SK-MEL-5 (cell line): ENCODE results near the gene TMEM30A. TPM values are rescaled to one million over a fixed set of nuclear protein-coding genes. Genes with fewer than 3 reads are reported as not detected.

Source experiments
- DNase-seq: peaks from one replicate; pipeline ENCODE4 v3.0.0-alpha.2; 2016; ENCODE audit warnings: low read depth, low spot score
- in situ Hi-C: cut with HindIII; loops from 2 replicates; pipeline ENCODE4 v1.10.0; 2016; ENCODE audit warnings: low sequenced_read_pairs, high pct_unique_total_duplicates, low pct_unique_long_range_greater_than_20kb
- polyA plus RNA-seq, 2 experiments: library from polyadenylated mRNA; depleted of rRNA; stranded (reverse); fragments of >200 nt; gene quantifications; 2 replicates each; pipeline ENCODE4 v1.2.3, GENCODE V29; 2015
- total RNA-seq: library from RNA; depleted of rRNA; stranded (reverse); fragments of >200 nt; shearing (Covaris generic); gene quantifications from 2 replicates; pipeline ENCODE4 v1.2.3, GENCODE V29; 2014; rRNA removed

Gene TMEM30A
- total RNA-seq, result 58.0 and 62.1 TPM in 2 replicates
- 44.0 and 56.6 TPM in 2 replicates for polyA plus RNA-seq (2015; cell fraction: cytosol; rRNA removed)
- 41.9 and 46.7 TPM in 2 replicates for polyA plus RNA-seq (2015; cell fraction: nucleus; rRNA removed)

DNA sequence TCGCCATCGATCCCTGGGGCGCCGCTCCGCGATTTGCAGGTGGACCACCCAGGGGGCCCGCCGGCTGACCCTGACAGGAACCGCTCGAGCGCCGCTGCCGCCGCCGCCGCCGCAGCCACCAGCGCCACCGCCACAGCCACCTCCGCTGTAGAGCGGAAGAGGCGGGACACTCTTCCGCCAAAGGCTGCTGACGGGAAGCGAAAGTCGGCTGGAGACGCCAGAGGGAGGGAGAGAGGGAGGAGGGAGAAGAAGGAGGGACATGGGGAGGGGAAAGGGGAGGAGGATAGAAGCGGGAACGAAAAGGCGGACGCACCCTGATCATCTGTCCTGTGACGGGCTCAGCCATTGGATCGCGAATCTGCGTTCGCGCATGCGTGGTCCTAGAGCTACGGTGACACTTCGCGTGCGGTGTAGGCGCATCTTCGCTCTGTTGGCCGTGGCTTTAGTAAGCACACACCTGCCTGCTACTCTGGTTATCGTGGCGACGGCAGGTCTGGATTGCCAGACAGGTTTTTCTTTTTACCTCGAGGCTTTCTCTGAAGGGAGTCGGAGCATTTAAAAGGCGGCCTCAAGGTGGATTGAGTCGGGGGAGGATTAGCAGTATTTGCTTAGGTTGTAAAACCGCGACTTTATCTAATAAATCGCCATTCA lies at the start of gene TMEM30A:
TMEM30A (minus strand) TSS at position 161 of the 651 bp plus-strand sequence; CDS start at position 7, 154 bp downstream.
- in situ Hi-C loops, result no loop called here
- DNase-seq, result peak; percentile 99

- in situ Hi-C loops, result no loop called here
- DNase-seq, result no peak
Measured at GRCh38 chr6:75333676-75334200, 49.1 kb upstream of the TMEM30A start.

GRCh38 chr6:75331151-75331550 lies 46.6 kb upstream of the TMEM30A start:
- in situ Hi-C loops, result no loop called here
- DNase-seq, result no peak

DNA sequence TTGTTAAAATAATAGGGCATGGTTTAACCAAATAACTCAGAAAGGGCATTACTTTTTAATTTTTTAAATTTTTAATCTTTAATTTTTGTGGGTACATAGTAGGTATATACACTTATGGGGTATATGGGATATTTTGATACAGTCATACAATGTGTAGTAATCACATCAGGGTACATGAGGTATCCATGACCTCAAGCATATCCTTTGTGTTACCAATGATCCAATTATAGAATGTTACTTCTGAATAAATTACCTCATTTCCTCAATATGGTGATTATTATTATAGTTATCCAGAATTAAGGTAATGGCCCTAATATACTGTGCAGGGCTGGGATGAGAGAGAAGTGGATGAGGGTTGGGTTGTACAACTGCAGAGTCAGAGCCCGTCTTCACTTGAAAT lies 45.1 kb upstream of the TMEM30A start:
- DNase-seq, result no peak
- in situ Hi-C loops, result no loop called here

GRCh38 chr6:75327807-75328206 lies 43.2 kb upstream of the TMEM30A start:
- in situ Hi-C loops, result no loop called here

DNA sequence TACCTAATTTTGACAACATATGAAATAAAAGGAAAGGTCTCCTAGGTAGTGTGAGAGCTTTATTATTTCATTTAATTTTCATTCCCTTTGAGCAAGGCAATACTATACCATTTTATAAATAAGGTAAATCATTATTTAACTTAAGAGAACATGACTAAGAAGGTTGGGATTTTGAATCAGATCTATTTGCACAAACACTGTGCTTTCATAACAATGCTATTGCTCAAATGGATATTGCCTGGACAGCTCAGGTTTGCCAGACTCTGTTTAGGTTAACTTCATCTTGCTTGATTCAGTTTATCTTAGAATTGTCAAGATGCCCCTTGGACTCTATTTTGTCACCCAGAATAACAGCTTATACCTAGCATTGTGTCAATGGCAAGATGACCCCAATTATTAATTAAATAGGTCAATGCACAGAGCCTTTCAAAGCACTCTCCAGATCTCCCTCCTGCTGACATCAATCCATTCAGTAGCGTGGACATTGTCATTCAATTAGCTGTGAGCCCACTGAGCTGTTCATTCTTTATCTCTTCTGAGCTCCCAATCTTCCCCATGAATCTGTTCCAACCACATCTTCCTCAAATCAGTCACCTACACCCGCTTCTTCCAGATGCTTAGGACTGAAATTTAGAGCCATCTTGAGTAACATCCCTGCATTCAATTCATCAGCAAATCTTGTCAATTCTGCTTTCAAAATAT lies 42.1 kb upstream of the TMEM30A start:
- DNase-seq, result no peak
- in situ Hi-C loops, result no loop called here

More at GRCh38 chr6:75327807-75328206, 43.2 kb upstream of the TMEM30A start:
- no peak for DNase-seq

GRCh38 chr6:75318900-75319299 lies 34.3 kb upstream of the TMEM30A start:
- in situ Hi-C loops, result no loop called here

GRCh38 chr6:75317503-75318206 lies 33.1 kb upstream of the TMEM30A start:
- in situ Hi-C loops, result no loop called here
- no peak for DNase-seq

More at GRCh38 chr6:75318900-75319299, 34.3 kb upstream of the TMEM30A start:
- no peak for DNase-seq

DNA sequence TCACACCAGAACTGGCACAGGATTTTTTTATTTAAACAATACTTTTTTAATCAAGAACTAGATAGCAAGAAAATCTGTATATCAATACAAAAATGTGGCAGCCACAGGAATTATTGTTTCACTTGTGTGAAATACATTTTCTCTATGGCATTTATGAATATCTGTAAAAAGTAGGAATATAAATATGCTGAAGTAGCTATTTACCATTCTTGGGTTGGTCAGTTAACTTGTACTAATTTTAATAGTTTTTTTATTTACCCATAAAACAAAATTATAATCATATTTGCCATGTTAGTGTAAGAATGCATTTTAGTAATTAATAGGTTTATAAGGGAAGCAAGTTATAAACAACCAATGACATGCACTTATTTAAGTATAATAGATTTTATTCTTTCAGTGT lies 31.4 kb upstream of the TMEM30A start:
- DNase-seq, result no peak
- in situ Hi-C loops, result no loop called here

- DNase-seq, result no peak
- in situ Hi-C loops, result no loop called here
Measured at GRCh38 chr6:75308250-75308988, 23.8 kb upstream of the TMEM30A start.

GRCh38 chr6:75307364-75308004 lies 22.9 kb upstream of the TMEM30A start:
- no peak for DNase-seq
- in situ Hi-C loops, result no loop called here

- no peak for DNase-seq
- in situ Hi-C loops, result no loop called here
Measured at GRCh38 chr6:75306064-75306463, 21.5 kb upstream of the TMEM30A start.

- in situ Hi-C loops, result no loop called here
- no peak for DNase-seq
Measured at GRCh38 chr6:75305573-75305972, 21.0 kb upstream of the TMEM30A start.

GRCh38 chr6:75302280-75302679 lies 17.7 kb upstream of the TMEM30A start:
- in situ Hi-C loops, result no loop called here
- no peak for DNase-seq

DNA sequence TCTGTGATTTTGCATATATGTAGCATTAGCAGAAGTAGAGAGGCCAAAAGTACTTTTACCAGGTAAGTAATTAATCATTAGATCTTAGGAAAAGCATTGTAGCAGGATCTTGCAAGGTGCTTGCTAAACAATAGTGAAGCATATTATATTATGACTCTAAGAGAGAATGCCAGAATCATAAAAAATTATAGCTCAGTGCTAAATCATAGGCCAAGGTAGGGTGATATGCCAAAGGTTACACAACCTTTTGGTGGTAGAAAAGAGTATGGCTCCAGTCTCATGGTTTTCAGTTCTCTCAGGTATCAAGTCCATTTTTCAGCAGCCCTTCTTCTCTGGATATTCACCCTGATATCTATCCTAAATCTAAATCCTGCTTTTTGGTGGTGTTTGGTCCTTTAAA lies 16.9 kb upstream of the TMEM30A start:
- in situ Hi-C loops, result no loop called here
- no peak for DNase-seq

GRCh38 chr6:75301088-75301487 lies 16.5 kb upstream of the TMEM30A start:
- no peak for DNase-seq
- in situ Hi-C loops, result no loop called here

DNA sequence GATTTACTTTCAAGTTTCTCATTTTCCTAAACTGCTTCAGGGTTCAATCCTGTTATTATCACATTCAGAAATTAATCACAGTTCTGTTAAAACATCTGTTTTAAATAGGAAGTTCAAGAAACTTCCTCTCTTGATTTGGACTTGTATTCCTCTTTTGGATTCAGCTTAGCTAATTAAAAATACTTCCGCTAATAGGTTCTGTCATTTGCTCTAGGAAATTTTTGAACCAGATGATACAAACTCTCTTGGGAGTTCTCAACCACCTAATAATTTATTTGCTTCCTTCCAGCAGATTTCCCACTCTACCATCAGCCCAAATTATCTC lies 15.9 kb upstream of the TMEM30A start:
- no peak for DNase-seq
- in situ Hi-C loops, result no loop called here
